Epithelial cell of esophagus (primary cell): ENCODE data around the gene SPAG16.
A peak's percentile ranks its signal among the peaks of the same experiment; 100 is the strongest.
"Not testable (repeated sequence)": the region's sequence is repeated elsewhere in the genome, so short reads cannot be mapped to it uniquely, and the experiment has no call there.

ENCODE experiments used
- DNase-seq: peaks from one replicate; pipeline ENCODE4 v3.0.0; 2010; ENCODE audit warnings: low read depth
- H3K4me3 ChIP-seq: 2 replicates; pipeline ENCODE4 v1.5.1; 2011; ENCODE audit warnings: mild to moderate bottlenecking, low read length, control low read depth
- CTCF ChIP-seq: IDR thresholded peaks from 2 replicates; pipeline ENCODE4 v1.5.1; 2011; ENCODE audit warnings: low read depth, mild to moderate bottlenecking, low read length, control low read depth, inconsistent platforms; ENCODE audit not compliant: insufficient read depth; ENCODE audit errors: missing control alignments

SPAG16 gene

DNA sequence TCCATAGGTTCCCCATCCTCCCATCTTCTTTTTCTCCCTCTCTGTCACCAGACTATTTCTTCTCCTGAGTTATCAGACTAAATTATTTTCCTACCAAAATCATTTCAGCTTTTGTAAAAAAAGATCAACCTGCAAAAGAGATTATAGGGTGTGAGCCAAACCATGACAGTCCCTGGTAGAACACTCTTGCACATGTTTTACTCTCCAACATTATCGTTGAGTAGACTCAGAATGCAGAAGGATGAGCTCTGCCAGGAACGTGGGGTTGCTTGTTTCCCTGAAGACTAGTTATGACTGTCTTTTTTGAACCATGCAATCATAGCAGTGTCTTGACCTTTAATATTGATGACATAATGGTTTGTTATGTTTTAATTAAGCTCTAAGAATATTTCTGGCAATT lies 766.5 kb downstream of the SPAG16 start:
- no peak for TF ChIP-seq CTCF
- no peak for DNase-seq

GRCh38 chr2:214051585-214051984 lies 767.3 kb downstream of the SPAG16 start:
- no peak for DNase-seq
- no peak overlapping the region for H3K4me3 ChIP-seq
- no peak for TF ChIP-seq CTCF

More for the DNA sequence above, 766.5 kb downstream of the SPAG16 start:
- H3K4me3 ChIP-seq, result no peak overlapping the region

- no peak for DNase-seq
- TF ChIP-seq CTCF, result no peak
- H3K4me3 ChIP-seq, result no peak overlapping the region
Measured at GRCh38 chr2:214052235-214052634, 768.0 kb downstream of the SPAG16 start.

DNA sequence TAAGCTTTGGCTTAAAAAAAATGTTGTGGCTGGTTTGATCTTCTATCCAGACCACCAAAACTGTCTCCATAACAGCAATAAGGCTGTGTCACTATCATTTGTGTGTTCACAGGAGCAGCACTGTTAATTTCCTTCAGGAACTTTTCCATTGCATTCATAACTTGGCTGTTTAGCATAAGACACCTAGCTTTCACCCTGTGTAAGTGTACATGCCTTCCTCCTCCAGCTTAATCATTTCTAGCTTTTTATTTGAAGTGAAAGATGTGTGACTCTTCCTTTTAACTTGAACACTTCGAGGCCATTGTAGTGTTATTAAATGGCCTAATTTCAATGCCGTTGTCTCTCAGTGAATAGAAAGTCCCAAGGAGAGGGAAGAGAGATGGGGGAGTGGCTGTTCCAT lies 773.7 kb downstream of the SPAG16 start:
- no peak for DNase-seq
- TF ChIP-seq CTCF, result no peak
- no peak overlapping the region for H3K4me3 ChIP-seq

GRCh38 chr2:214062279-214062678 lies 778.0 kb downstream of the SPAG16 start:
- not testable (repeated sequence) for DNase-seq, H3K4me3 ChIP-seq

- H3K4me3 ChIP-seq, result no peak overlapping the region
- DNase-seq, result no peak
- TF ChIP-seq CTCF, result no peak
Measured at GRCh38 chr2:214064471-214064870, 780.2 kb downstream of the SPAG16 start.

GRCh38 chr2:214066862-214067261 lies 782.6 kb downstream of the SPAG16 start:
- no peak for DNase-seq
- H3K4me3 ChIP-seq, result no peak overlapping the region
- TF ChIP-seq CTCF, result no peak

GRCh38 chr2:214069254-214069653 lies 785.0 kb downstream of the SPAG16 start:
- TF ChIP-seq CTCF, result no peak
- no peak overlapping the region for H3K4me3 ChIP-seq
- DNase-seq, result peak; percentile 91
